Tibial nerve (tissue), 4 donors: ENCODE results near the gene NHERF2.

Experiments
- CTCF ChIP-seq, 5 experiments: fragments of 200-600 bp in 3 of 5; fragments of 450-650 bp in 2 of 5; sonication (generic) in 3 of 5; IDR thresholded peaks; one replicate each; pipeline ENCODE4 v1.5.1; 2016 to 2019; ENCODE audit warnings: antibody characterized with exemption in 5 of 5, mild to moderate bottlenecking in 3 of 5, moderate library complexity in 2 of 5
- EP300 ChIP-seq, 2 donors: sonication (generic); formaldehyde crosslinking; IDR thresholded peaks; one replicate each; pipeline ENCODE4 v1.6.1; 2017; ENCODE audit warnings: antibody characterized with exemption in 2 of 2, mild to moderate bottlenecking in 1 of 2
- POLR2A ChIP-seq, 2 donors: fragments of 450-650 bp; IDR thresholded peaks; one replicate each; pipeline ENCODE4 v1.6.1; 2017; ENCODE audit warnings: antibody characterized with exemption in 2 of 2, mild to moderate bottlenecking in 2 of 2, moderate library complexity in 2 of 2

GRCh38 chr16:2086106-2086742 lies 59.5 kb downstream of the NHERF2 start:
- TF ChIP-seq EP300 (IDR thresholded peaks at IDR 0.05) (no peak), CTCF (IDR thresholded peaks at IDR 0.05) (no peak), POLR2A (IDR thresholded peaks at IDR 0.05) (no peak)
